ELR (cell line): Measurements from ENCODE around the gene MKI67.
"Not testable (repeated sequence)": the region's sequence is repeated elsewhere in the genome, so short reads cannot be mapped to it uniquely, and the experiment has no call there.

Source experiments
- DNase-seq: peaks from one replicate; pipeline ENCODE4 v3.0.0-alpha.2; 2015; ENCODE audit warnings: low read depth

The MKI67 gene

DNA sequence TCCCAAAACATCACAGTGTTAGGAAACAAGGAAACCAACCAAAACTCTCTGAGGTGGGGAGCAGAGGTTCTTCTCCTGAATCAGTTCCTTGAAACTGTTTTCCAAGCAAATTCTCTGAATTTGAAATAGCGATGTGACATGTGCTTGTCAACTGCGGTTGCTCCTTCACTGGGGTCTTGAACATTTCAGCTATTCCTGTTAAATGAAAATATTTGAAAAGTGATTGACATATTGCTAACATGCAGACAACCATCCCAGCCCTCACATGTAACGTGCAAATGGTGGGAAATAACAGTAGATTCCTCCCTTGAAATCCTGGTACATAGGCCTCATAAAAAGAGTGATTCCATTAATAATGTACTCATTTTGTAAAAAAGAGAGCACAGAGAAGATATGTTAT is 15.9 kb downstream of the MKI67 start:
- DNase-seq, result no peak

- DNase-seq, result no peak
Observed at GRCh38 chr10:128109707-128110106, 16.5 kb downstream of the MKI67 start.

DNA sequence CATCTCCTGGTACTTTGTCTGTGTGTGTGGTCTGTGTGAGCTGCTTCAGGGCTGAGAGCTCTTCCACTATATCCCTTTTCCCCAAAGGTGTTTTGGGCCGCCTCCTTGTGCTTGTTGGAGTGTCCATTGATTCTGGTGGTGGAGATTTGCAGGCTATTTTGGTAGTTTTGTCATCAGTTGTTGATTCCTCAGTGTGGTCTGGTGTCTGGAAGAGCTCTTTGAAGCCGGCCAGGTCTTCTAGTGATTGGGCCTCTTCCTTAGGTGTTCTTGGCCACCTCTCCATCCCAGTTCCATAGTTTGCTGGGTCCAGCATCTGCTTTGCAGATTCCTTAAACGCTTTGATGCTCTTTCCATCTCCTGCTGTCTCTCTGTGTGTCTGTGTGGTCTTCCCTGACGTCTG is 20.8 kb downstream of the MKI67 start:
- DNase-seq, result no peak

DNA sequence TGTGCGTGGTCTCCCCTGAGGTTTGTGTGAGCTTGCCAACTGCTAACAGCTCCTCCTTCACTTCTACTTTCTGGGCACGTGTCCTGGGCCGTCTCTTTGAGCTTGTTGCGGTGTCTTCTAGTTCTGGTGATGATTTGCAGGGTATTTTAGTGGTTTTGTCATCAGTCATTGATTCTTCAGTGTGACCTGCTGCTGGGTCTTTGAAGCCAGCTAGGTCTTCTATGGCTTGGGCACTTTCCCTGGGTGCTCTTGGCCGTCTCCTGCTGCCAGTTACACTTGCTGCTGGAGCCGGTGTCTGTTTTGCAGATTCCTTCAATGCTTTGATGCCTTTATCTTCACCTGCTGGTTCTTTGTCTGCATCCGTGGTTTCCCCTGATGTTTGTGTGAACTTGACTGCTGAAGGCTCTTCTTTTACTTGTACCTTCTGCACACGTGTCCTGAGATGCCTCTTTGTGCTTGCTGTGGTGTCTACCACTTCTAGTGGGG is 23.0 kb downstream of the MKI67 start:
- DNase-seq, result no peak

- DNase-seq, result no peak
Observed at GRCh38 chr10:128102480-128103228, 23.6 kb downstream of the MKI67 start.

DNA sequence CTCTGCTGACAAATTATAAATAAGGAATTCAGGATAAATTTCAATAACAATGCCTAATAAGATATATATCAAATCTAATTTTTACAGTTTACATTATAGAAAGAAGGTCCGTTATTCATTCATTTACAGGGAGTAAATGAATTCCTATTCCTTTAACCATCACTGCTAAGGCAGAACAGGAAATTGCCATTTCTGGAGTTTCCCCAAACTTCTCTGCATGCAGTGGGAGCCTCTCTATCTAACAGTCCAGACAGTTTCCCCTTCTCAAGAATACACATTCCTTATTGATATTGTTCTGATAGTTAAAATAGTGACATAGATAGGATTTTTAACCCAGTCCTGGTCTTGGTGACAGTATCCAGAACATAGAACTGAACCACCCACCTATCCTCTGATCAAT is 24.3 kb downstream of the MKI67 start:
- DNase-seq, result no peak

DNA sequence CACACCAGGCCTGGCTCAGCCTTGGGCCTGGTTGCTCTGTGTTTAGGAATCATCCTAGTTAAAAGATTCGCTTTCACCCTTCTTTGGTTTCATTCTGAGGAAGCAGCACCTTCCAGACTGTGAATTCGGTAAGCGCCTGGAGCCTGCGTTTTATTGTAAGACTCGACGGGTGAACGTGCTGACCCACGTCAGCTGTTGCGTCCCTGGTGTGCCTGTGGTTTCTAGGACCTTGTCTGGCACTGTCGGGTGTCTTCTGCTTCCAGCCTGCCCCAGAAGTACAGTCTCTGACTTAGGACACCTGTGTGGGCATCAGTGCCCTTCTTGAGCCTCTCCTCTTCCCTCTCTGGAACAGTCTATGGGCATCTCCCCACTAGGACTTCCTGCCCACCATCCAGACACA is 26.3 kb downstream of the MKI67 start:
- no peak for DNase-seq

DNA sequence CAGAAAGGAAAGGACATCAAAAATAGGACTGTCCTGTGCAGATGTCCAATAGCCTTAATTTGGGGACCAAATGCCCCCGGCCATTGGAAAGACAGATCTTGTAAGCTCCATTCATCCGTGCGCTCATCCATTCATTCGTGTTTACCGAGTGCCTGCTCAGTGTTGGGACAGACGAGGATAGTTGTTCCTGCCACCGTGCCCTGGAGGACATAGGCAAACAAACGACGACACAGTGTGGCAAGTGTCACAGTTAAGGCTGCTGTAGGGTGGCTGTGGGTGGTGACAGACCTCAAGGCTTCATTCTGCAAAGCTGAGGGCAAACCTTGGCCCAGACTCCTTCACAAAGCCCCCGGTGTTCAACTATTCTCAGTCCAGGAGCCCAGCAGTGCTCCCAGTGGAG is 27.6 kb downstream of the MKI67 start:
- no peak for DNase-seq

GRCh38 chr10:128097783-128098182 is 28.4 kb downstream of the MKI67 start:
- DNase-seq, result no peak

GRCh38 chr10:128096486-128097199 is 29.6 kb downstream of the MKI67 start:
- DNase-seq, result no peak

- DNase-seq, result no peak
Observed at GRCh38 chr10:128095753-128096469, 30.3 kb downstream of the MKI67 start.

- peak; percentile 17 for DNase-seq
Observed at GRCh38 chr10:128095027-128095752, 31.0 kb downstream of the MKI67 start.

DNA sequence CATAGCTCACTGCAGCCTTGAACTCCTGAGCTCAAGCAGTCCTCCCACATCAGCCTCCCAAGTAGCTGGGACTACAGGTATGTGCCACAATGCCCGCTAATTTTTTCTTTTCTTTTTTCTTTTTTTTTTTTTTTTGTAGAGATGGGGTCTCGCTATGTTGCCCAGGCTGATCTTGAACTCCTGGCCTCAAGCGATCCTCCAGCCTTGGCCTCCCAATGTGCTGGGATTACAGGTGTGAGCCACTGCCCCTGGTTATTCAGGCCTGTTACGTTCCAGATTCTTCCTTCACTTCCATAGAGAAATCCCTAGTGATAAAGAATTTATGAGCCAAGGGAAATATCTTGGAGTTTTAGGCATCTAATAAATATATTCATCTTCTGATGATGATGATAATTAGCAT is 31.6 kb downstream of the MKI67 start:
- DNase-seq, result not testable (repeated sequence)

DNA sequence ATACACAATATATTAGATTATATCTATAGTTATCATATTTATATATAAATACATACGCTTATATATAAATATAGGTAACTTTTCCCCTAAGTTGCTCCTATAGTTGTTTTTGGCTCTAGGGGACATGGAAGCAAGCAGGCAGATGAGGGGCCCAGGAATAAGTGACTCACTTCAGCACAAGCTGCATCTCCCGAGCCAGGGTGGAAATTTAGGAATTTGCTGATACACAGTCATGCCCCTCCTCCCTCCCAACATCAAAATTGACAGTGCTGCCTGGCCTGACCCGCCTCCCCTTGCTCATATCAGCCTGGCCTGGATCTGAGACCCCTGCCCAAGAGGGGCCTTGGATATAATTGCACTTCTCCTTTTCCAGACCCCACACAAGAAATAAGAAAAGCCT is 33.8 kb downstream of the MKI67 start:
- no peak for DNase-seq

GRCh38 chr10:128091636-128092210 is 34.5 kb downstream of the MKI67 start:
- no peak for DNase-seq

GRCh38 chr10:128087884-128088709 is 38.1 kb downstream of the MKI67 start:
- DNase-seq, result no peak

DNA sequence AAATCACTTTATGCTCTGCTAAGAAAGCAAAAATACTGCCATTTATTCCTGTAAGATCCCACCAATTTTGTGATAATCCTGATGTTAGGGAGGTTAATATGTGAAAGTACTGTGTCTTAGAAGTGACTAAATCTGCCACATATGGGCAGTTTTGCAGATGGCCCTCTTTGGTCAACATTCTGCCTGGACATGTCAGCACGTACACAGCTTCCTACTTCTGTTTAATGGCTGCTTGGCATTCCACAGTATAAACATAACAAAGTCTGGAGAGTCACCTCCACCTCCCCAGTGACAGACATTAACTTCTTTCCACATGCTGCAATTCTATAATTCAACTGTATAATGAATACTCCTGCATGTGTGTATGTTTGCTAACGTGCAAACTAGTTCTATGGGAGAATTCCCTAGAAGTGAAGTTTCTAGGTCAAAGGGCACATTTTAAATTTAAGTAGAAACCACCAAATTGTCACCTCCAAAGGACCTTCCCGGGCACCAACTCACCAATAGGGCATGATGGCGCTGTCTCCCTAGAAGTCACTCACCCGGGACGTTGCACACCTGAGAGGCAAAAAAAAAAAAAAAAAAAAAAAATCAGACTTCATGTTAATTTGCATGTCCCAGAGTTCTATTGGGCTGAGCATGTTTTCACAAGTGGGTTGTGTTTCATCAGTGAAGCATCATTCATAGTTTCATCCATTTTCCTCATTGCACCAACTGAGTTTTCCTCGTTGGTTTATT is 38.9 kb downstream of the MKI67 start:
- DNase-seq, result no peak

DNA sequence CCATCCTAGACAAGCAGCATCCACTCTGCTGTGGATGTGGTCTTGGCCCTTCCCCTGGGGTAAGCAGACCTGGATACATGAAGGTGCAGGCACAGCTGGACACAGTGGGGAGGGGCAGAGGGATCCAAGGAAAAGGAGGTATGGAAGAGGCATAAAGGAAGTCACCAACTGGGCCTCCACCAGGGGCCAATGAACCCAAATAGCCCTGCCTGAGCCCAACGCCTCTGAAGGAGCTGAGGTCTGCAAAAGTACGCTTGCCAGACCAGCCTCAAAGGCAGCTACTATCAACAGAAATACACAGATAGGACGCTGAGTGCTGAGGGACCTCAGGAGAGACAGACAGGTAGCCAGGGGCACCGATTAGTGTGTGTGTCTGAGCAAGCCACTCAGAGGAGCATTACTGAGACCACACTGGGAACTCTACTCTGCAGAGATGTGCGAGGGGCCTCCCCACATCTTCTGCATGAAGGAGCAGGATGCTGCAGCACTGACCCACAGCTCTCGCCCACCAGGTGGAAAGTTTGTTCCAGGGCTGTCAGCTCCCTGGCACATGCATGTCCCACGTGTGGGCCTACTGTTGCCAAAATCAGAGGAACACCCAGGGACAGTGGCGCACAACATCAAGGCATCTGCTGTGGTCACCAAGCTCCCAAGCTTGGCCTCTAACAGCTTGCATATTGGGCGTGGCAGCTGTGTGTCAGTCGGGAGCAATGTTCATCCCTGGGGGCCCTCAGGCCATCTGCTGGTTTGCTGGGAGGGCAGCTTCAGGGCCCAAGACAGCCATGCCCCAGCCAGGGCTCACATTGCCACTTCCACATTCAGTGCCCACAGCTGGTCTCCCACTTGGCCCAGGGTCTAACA is 40.0 kb downstream of the MKI67 start:
- no peak for DNase-seq

- no peak for DNase-seq
Observed at GRCh38 chr10:128084991-128085390, 41.2 kb downstream of the MKI67 start.
